Caco-2 (cell line): ENCODE data around the gene AUTS2. TPM values are rescaled to one million over a fixed set of nuclear protein-coding genes. Genes with fewer than 3 reads are reported as not detected.

Experiments
- BruUV-seq: library from RNA; stranded (reverse); fragments of 400-500 nt; replicated peaks from 2 replicates; lab custom pipeline; 2021; lab: Mats Ljungman, UMichigan
- CTCF ChIA-PET: fragments of 300-600 bp; sonication (Branson Sonifier 250); formaldehyde crosslinking; loops from one replicate; lab custom pipeline; 2022; ENCODE audit warnings: antibody characterized with exemption; lab: Charles Lee
- POLR2A ChIA-PET: fragments of 300-600 bp; sonication (Branson Sonifier 250); formaldehyde crosslinking; loops from one replicate; lab custom pipeline; 2022; ENCODE audit warnings: antibody characterized with exemption; lab: Charles Lee
- DNase-seq, 2 experiments: peaks; one replicate each; pipeline versions ENCODE4 v3.0.0 to v3.0.0-alpha.2; 2020 to 2022
- H3K27me3 ChIP-seq: replicated peaks from 2 replicates; pipeline ENCODE4 v1.6.0; 2011; ENCODE audit warnings: low read length; ENCODE audit not compliant: control insufficient read depth, insufficient read depth
- H3K36me3 ChIP-seq: 2 replicates; pipeline ENCODE4 v1.5.1; 2011; ENCODE audit warnings: low read length; ENCODE audit not compliant: control insufficient read depth, insufficient read depth
- H3K4me1 ChIP-seq: fragments of 250-450 bp; sonication (Bioruptor Pico); 2 replicates; pipeline ENCODE4 v1.5.1; 2020; ENCODE audit warnings: mild to moderate bottlenecking
- H3K4me3 ChIP-seq: 2 replicates; pipeline ENCODE4 v1.5.1; 2011; ENCODE audit warnings: low read depth, mild to moderate bottlenecking, control low read depth, low read length
- H3K9me3 ChIP-seq: fragments of 250-450 bp; sonication (Bioruptor Pico); 2 replicates; pipeline ENCODE4 v1.5.1; 2020; ENCODE audit warnings: mild to moderate bottlenecking, moderate library complexity
- H3K27ac Mint-ChIP-seq: one replicate; pipeline ENCODE4 v1.8.0; 2022; ENCODE audit warnings: mixed read lengths; ENCODE audit not compliant: unreplicated experiment
- H3K27me3 Mint-ChIP-seq: one replicate; pipeline ENCODE4 v1.8.0; 2022; ENCODE audit warnings: mixed read lengths; ENCODE audit not compliant: insufficient read depth, unreplicated experiment
- H3K36me3 Mint-ChIP-seq: one replicate; pipeline ENCODE4 v1.8.0; 2022; ENCODE audit warnings: mild to moderate bottlenecking, mixed read lengths; ENCODE audit not compliant: insufficient read depth, unreplicated experiment
- H3K4me1 Mint-ChIP-seq: one replicate; pipeline ENCODE4 v1.8.0; 2022; ENCODE audit warnings: low read depth, mixed read lengths; ENCODE audit not compliant: unreplicated experiment
- H3K4me3 Mint-ChIP-seq: one replicate; pipeline ENCODE4 v1.8.0; 2022; ENCODE audit warnings: mild to moderate bottlenecking, moderate library complexity, mixed read lengths; ENCODE audit not compliant: unreplicated experiment
- H3K9me3 Mint-ChIP-seq: one replicate; pipeline ENCODE4 v1.8.0; 2022; ENCODE audit warnings: mixed read lengths; ENCODE audit not compliant: unreplicated experiment
- CTCF ChIP-seq, 2 experiments: fragments of 200-600 bp in 1 of 2; IDR thresholded peaks; 1 replicate in 1 of 2; 2 replicates in 1 of 2; pipeline versions ENCODE4 v1.5.1 to v1.8.0; 2011 to 2022; ENCODE audit warnings: antibody characterized with exemption in 1 of 2, control low read depth in 1 of 2, inconsistent platforms in 1 of 2, low read depth in 1 of 2, low read length in 1 of 2, mild to moderate bottlenecking in 1 of 2, moderate library complexity in 1 of 2; ENCODE audit not compliant: insufficient read depth in 1 of 2, severe bottlenecking in 1 of 2, unreplicated experiment in 1 of 2
- intact Hi-C: fragments of 100-400 bp; cut with micrococcal nuclease; formaldehyde crosslinking; loops from one replicate; pipeline ENCODE4 v1.10.0; 2022; ENCODE audit not compliant: unreplicated experiment
- total RNA-seq: library from RNA; stranded (reverse); gene quantifications from 2 replicates; pipeline ENCODE4 v1.2.3, GENCODE V29; 2022

Gene AUTS2
- total RNA-seq, 1 experiment from 2014 or later, result 37.1 TPM

- Histone ChIP-seq H3K9me3 (peaks cover 4% of the 10 kb centered on the region; the same call in 1 of the 2 replicates), H3K27me3 (no peaks in the 10 kb centered on the region; the same call in 1 of the 2 replicates), H3K4me3 (no peak overlapping the region), H3K4me1 (no peaks in the 10 kb centered on the region), H3K36me3 (no peaks in the 10 kb centered on the region)
- Mint-ChIP-seq H3K9me3 (peaks cover 10% of the 10 kb centered on the region), H3K27ac (no peak overlapping the region), H3K36me3 (no peaks in the 10 kb centered on the region), H3K4me3 (no peak overlapping the region), H3K27me3 (no peaks in the 10 kb centered on the region), H3K4me1 (no peaks in the 10 kb centered on the region)
- CTCF ChIA-PET, result no interaction called here
- no TSS peak for BruUV-seq
- POLR2A ChIA-PET, result no interaction called here
- intact Hi-C loops, result no loop called here
- TF ChIP-seq CTCF (IDR thresholded peaks at IDR 0.05; ENCODE audit: insufficient read depth in 1 of 2, low read depth in 1 of 2, low read length in 1 of 2, severe bottlenecking in 1 of 2, unreplicated experiment in 1 of 2), result no peak
- no peak for DNase-seq
These were observed 1009.5 kb downstream of the AUTS2 start for GRCh38 chr7:70607759-70608158.

DNA sequence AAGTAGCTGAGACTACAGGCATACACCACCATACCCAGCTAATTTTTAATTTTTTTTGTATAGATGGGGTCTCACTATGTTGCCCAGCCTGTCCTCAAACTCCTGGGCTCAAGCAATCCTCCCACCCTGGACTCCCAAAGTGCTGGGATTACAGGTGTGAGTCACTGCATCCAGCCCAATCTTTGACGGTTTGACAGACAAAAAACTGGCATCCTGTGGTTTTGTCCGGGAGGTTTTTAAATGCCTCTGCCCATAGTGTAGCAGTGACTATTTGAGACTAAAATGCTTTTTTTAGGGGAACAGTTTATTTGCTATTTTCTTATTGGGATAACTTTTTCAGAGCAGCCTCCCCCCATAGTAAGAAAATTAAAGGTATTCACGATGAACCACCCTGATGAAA is 1010.0 kb downstream of the AUTS2 start:
- Histone ChIP-seq H3K36me3 (no peaks in the 10 kb centered on the region), H3K4me1 (no peaks in the 10 kb centered on the region), H3K9me3 (peaks cover 4% of the 10 kb centered on the region; the same call in 1 of the 2 replicates), H3K4me3 (no peak overlapping the region), H3K27me3 (no peaks in the 10 kb centered on the region; the same call in 1 of the 2 replicates)
- intact Hi-C loops, result no loop called here
- CTCF ChIA-PET, result no interaction called here
- POLR2A ChIA-PET, result no interaction called here
- TF ChIP-seq CTCF (IDR thresholded peaks at IDR 0.05; ENCODE audit: insufficient read depth in 1 of 2, low read depth in 1 of 2, low read length in 1 of 2, severe bottlenecking in 1 of 2, unreplicated experiment in 1 of 2), result no peak
- H3K36me3 Mint-ChIP-seq, result no peaks in the 10 kb centered on the region
- H3K27me3 Mint-ChIP-seq, result no peaks in the 10 kb centered on the region
- H3K4me3 Mint-ChIP-seq, result no peak overlapping the region
- no TSS peak for BruUV-seq
- no peaks in the 10 kb centered on the region for H3K4me1 Mint-ChIP-seq
- peaks cover 10% of the 10 kb centered on the region for H3K9me3 Mint-ChIP-seq
- no peak overlapping the region for H3K27ac Mint-ChIP-seq
- DNase-seq, result no peak

DNA sequence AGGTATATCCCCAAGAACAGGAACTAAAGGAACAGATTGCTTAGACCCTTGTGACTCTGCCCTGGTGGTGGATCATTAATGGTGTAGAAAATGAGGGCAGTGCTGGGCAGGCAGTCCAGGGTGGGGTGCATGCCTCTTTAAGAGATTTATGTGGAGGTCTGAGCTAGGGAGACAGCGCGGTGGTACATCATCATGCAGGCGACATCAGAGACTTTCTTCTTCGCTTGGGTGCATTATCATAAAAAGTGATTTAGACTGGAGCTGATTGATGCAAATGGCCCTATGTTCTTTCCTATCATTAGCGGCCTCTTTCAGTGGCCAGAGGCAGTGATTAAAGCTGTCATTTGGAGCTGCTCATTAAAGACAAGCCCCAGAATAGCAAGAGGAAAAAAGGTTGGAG is 1014.5 kb downstream of the AUTS2 start:
- intact Hi-C loops, result no loop called here
- CTCF ChIA-PET, result interaction anchor here (0.6 kb wide), 1 partner anchor 104 kb away, joined by 5 read pairs; no protein-coding TSS in a partner anchor
- H3K4me1 Mint-ChIP-seq, result no peaks in the 10 kb centered on the region
- H3K4me1 ChIP-seq, result no peaks in the 10 kb centered on the region
- H3K4me3 Mint-ChIP-seq, result no peak overlapping the region
- DNase-seq, result no peak
- TF ChIP-seq CTCF (IDR thresholded peaks at IDR 0.05; ENCODE audit: insufficient read depth in 1 of 2, low read depth in 1 of 2, low read length in 1 of 2, severe bottlenecking in 1 of 2, unreplicated experiment in 1 of 2), result no peak
- H3K27me3 ChIP-seq, result no peaks in the 10 kb centered on the region
- no peaks in the 10 kb centered on the region for H3K9me3 Mint-ChIP-seq
- no TSS peak for BruUV-seq
- POLR2A ChIA-PET, result no interaction called here
- H3K27ac Mint-ChIP-seq, result no peak overlapping the region
- no peaks in the 10 kb centered on the region for H3K27me3 Mint-ChIP-seq
- H3K9me3 ChIP-seq, result no peaks in the 10 kb centered on the region; the same call in 1 of the 2 replicates
- H3K36me3 Mint-ChIP-seq, result no peaks in the 10 kb centered on the region
- H3K36me3 ChIP-seq, result no peaks in the 10 kb centered on the region
- no peak overlapping the region for H3K4me3 ChIP-seq
